Measurements from ENCODE around the gene CCDC85C. TPM values are rescaled to one million over a fixed set of nuclear protein-coding genes. Genes with fewer than 3 reads are reported as not detected.

The CCDC85C gene
- total RNA-seq, 1 experiment from 2014 or later = 42.3 TPM

GRCh38 chr14:99525699-99526080 lies 78.3 kb downstream of the CCDC85C start:
- Histone ChIP-seq H3K27me3 (ENCODE audit: insufficient read depth, low read length) (no peaks in the 10 kb centered on the region), H3K9me2 (ENCODE audit: insufficient read depth) (no peaks in the 10 kb centered on the region), H3K4me3 (replicated peaks in 1 of 2; ENCODE audit: low read depth in 1 of 2, low read length in 2 of 2) (no peak overlapping the region), H3K9ac (ENCODE audit: low read length) (no peak overlapping the region), H3K4me2 (ENCODE audit: low read length) (no peak overlapping the region), H4K20me1 (ENCODE audit: insufficient read depth) (no peaks in the 10 kb centered on the region), H3K36me3 (ENCODE audit: control insufficient read depth in 1 of 2, insufficient read depth in 2 of 2, low read length in 2 of 2) (no peaks in the 10 kb centered on the region), H3K27ac (ENCODE audit: low read depth, low read length) (no peak overlapping the region), H3K79me2 (ENCODE audit: insufficient read depth, low read length) (peaks cover 3% of the 10 kb centered on the region; the same call in 1 of the 2 replicates), H2AFZ (ENCODE audit: low read depth, low read length, poor library complexity, severe bottlenecking) (no peak overlapping the region), H3K4me1 (ENCODE audit: control insufficient read depth in 1 of 2, insufficient read depth in 2 of 2, low read length in 2 of 2) (peaks cover 0 to 6% of the 10 kb centered on the region in 2 experiments; a peak in 2 of 4 replicates), H3K9me3 (ENCODE audit: control insufficient read depth in 1 of 2, insufficient read depth in 1 of 2, low read depth in 1 of 2, low read length in 2 of 2) (no peaks in the 10 kb centered on the region)
- ChIA-PET RAD21 (ENCODE audit: low non-redundant PET in 1 of 2, low total read pairs in 2 of 2, uncharacterized antibody in 2 of 2, unreplicated experiment in 2 of 2) (no interaction called here), POLR2A (no interaction called here), CTCF (no interaction called here)
- DNase-seq (ENCODE audit: low read depth, low spot score) (no peak), ATAC-seq (no peak)
- no peak for TF ChIP-seq ZBTB33 (IDR thresholded peaks at IDR 0.05; ENCODE audit: extremely low read depth, insufficient replicate concordance, low read length)
- TF ChIP-seq FOSL1 (IDR thresholded peaks at IDR 0.05; ENCODE audit: low read depth) = no peak
- TF ChIP-seq SRF (IDR thresholded peaks at IDR 0.05; ENCODE audit: low read depth) = no peak
- TF ChIP-seq SP1 (IDR thresholded peaks at IDR 0.05; ENCODE audit: low read depth) = no peak
- no peak for TF ChIP-seq ATF3 (IDR thresholded peaks at IDR 0.05)
- TF ChIP-seq REST (IDR thresholded peaks at IDR 0.05; ENCODE audit: low read depth) = no peak
- no peak for TF ChIP-seq MAX (IDR thresholded peaks at IDR 0.05)
- no peak for TF ChIP-seq ELF1 (IDR thresholded peaks at IDR 0.05; ENCODE audit: borderline replicate concordance, low read depth)
- intact Hi-C loops (cut with micrococcal nuclease) = loop anchor here (10.0 kb wide), 1 partner anchor 419 kb away; no protein-coding TSS in a partner anchor
- no TSS peak for BruUV-seq (replicated peaks)

Data from HCT116 (cell line).